HepG2 (cell line): ENCODE data around the gene WNT10A. TPM values are rescaled to one million over a fixed set of nuclear protein-coding genes. Genes with fewer than 3 reads are reported as not detected.

Experiments
- ATAC-seq: fragments of 200-7000 bp; cut with Tn5 transposase; 3 replicates; pipeline ENCODE4 v1.9.1; 2020; ENCODE audit warnings: mild to moderate bottlenecking, moderate library complexity
- BruUV-seq: library from RNA; stranded (reverse); fragments of 400-500 nt; replicated peaks from 2 replicates; lab custom pipeline; 2021; lab: Mats Ljungman, UMichigan
- CTCF ChIA-PET: fragments of 300-600 bp; formaldehyde crosslinking; extraction: SDS; loops from one replicate; lab custom pipeline; 2021; ENCODE audit warnings: low total read pairs, inconsistent platforms, low intra/inter-chr PET ratio; lab: Yijun Ruan, JAX
- POLR2A ChIA-PET: fragments of 350-600 bp; sonication (Branson Sonifier 250); formaldehyde crosslinking; loops from one replicate; lab custom pipeline; 2020; ENCODE audit warnings: antibody characterized with exemption, inconsistent platforms; lab: Yijun Ruan, JAX
- DNase-seq: peaks from one replicate; pipeline ENCODE4 v3.0.0-alpha.2; 2015; ENCODE audit warnings: low spot score
- FAIRE-seq: peaks from 3 replicates; lab custom pipeline; 2011; peaks lifted over from hg19 to GRCh38; lab: Jason Lieb, UNC
- H2AFZ ChIP-seq: one replicate; pipeline ENCODE4 v1.6.1; 2011; ENCODE audit warnings: low read length, inconsistent platforms
- H3K27ac ChIP-seq: fragments of 300-600 bp; 3 replicates; pipeline ENCODE4 v1.8.0; 2011; ENCODE audit warnings: mixed run types, mild to moderate bottlenecking, mixed read lengths, low read length, inconsistent platforms; ENCODE audit not compliant: insufficient read depth; ENCODE audit errors: extremely low read length
- H3K27me3 ChIP-seq, 2 experiments: fragments of 200-600 bp in 1 of 2; 2 replicates in 1 of 2; 3 replicates in 1 of 2; pipeline versions ENCODE4 v1.6.0 to v1.8.0; 2011; ENCODE audit warnings: low read length in 2 of 2, mild to moderate bottlenecking in 2 of 2, moderate library complexity in 2 of 2, inconsistent platforms in 1 of 2; ENCODE audit not compliant: insufficient read depth in 2 of 2, control insufficient read depth in 1 of 2
- H3K36me3 ChIP-seq, 2 experiments: fragments of 200-600 bp in 1 of 2; replicated peaks in 1 of 2; 2 replicates in 1 of 2; 3 replicates in 1 of 2; pipeline versions ENCODE4 v1.5.1 to v1.8.0; 2011; ENCODE audit warnings: low read length in 2 of 2, inconsistent platforms in 1 of 2; ENCODE audit not compliant: insufficient read depth in 2 of 2, control insufficient read depth in 1 of 2
- H3K4me1 ChIP-seq: 2 replicates; pipeline ENCODE4 v1.5.1; 2012; ENCODE audit warnings: low read length, inconsistent platforms; ENCODE audit not compliant: insufficient read depth
- H3K4me2 ChIP-seq: 2 replicates; pipeline ENCODE4 v1.6.0; 2011; ENCODE audit warnings: low read depth, low read length, inconsistent platforms
- H3K4me3 ChIP-seq, 3 experiments: fragments of 200-600 bp in 1 of 3; sonication (generic), shearing (Covaris generic) in 1 of 3; replicated peaks in 1 of 3; 2 replicates each; pipeline ENCODE4 v1.5.1; 2011 to 2016; ENCODE audit warnings: low read length in 3 of 3, inconsistent platforms in 2 of 3, low read depth in 2 of 3, mild to moderate bottlenecking in 2 of 3, control low read depth in 1 of 3, mixed read lengths in 1 of 3; ENCODE audit not compliant: insufficient read depth in 1 of 3
- H3K79me2 ChIP-seq: one replicate; pipeline ENCODE4 v1.6.1; 2011; ENCODE audit warnings: low read length, inconsistent platforms; ENCODE audit not compliant: insufficient read depth
- H3K9ac ChIP-seq: 2 replicates; pipeline ENCODE4 v1.6.0; 2011; ENCODE audit warnings: mild to moderate bottlenecking, low read depth, low read length, inconsistent platforms; ENCODE audit not compliant: insufficient read depth
- H3K9me3 ChIP-seq: 2 replicates; pipeline ENCODE4 v1.5.1; 2012; ENCODE audit warnings: mild to moderate bottlenecking, low read length
- H4K20me1 ChIP-seq: 2 replicates; pipeline ENCODE4 v1.6.0; 2011; ENCODE audit warnings: inconsistent platforms, mild to moderate bottlenecking, low read length, moderate library complexity; ENCODE audit not compliant: insufficient read depth
- ASH2L ChIP-seq: fragments of 300-600, 200-600 bp; sonication (generic); IDR thresholded peaks from 2 replicates; pipeline ENCODE4 v1.7.0; 2017; ENCODE audit warnings: low read depth, mild to moderate bottlenecking, moderate library complexity, mixed read lengths, low read length; ENCODE audit not compliant: insufficient read length
- EEA1 ChIP-seq: sonication (generic); formaldehyde crosslinking; IDR thresholded peaks from 2 replicates; pipeline ENCODE4 v1.5.1; 2020; ENCODE audit warnings: mild to moderate bottlenecking, missing genetic modification reagents, borderline replicate concordance
- MEIS2 ChIP-seq: sonication (generic); formaldehyde crosslinking; IDR thresholded peaks from 2 replicates; pipeline ENCODE4 v1.9.0; 2021; ENCODE audit warnings: mild to moderate bottlenecking, missing genetic modification reagents
- RAD21 ChIP-seq: fragments of 450-650 bp; formaldehyde crosslinking; IDR thresholded peaks from 2 replicates; pipeline ENCODE4 v1.5.0; 2020; ENCODE audit warnings: mild to moderate bottlenecking
- ZKSCAN8 ChIP-seq: IDR thresholded peaks from 2 replicates; pipeline ENCODE4 v1.6.1; 2016; ENCODE audit warnings: borderline replicate concordance, missing genetic modification reagents, missing compliant biosample characterization
- ZNF224 ChIP-seq: sonication (generic); formaldehyde crosslinking; IDR thresholded peaks from 2 replicates; pipeline ENCODE4 v1.5.0; 2020; ENCODE audit warnings: mild to moderate bottlenecking, missing genetic modification reagents
- ZNF329 ChIP-seq: sonication (generic); formaldehyde crosslinking; IDR thresholded peaks from 2 replicates; pipeline ENCODE4 v1.9.0; 2021; ENCODE audit warnings: low read depth, mild to moderate bottlenecking, missing genetic modification reagents
- ZNF484 ChIP-seq: sonication (generic); formaldehyde crosslinking; IDR thresholded peaks from 2 replicates; pipeline ENCODE4 v1.5.1; 2020; ENCODE audit warnings: mild to moderate bottlenecking, low read depth, missing genetic modification reagents, borderline replicate concordance
- ZSCAN22 ChIP-seq: sonication (generic); formaldehyde crosslinking; IDR thresholded peaks from 2 replicates; pipeline ENCODE4 v1.4.0; 2020; ENCODE audit warnings: mild to moderate bottlenecking, missing genetic modification reagents
- WGBS: methylation state at CpG from one replicate; pipeline ENCODE4 v1.1.6; 2017; ENCODE audit warnings: low lambda C conversion rate; 5-methylcytosine and 5-hydroxymethylcytosine counted together
- in situ Hi-C: cut with HindIII; loops from 2 replicates; pipeline ENCODE4 v1.10.0; 2017; ENCODE audit warnings: low pct_unique_long_range_greater_than_20kb; ENCODE audit not compliant: extremely low pct_ligation_motif_present
- intact Hi-C: fragments of 100-400 bp; cut with micrococcal nuclease; formaldehyde crosslinking; loops from one replicate; pipeline ENCODE4 v1.10.0; 2022; ENCODE audit not compliant: unreplicated experiment
- polyA plus RNA-seq, 8 experiments: library from polyadenylated mRNA; depleted of rRNA in 3 of 8; stranded (reverse) in 7 of 8; unstranded in 1 of 8; fragments of >200 nt; fragmentation: Illumina TruSeq in 4 of 8; extraction: Trizol in 4 of 8; gene quantifications; 2 replicates each; pipeline versions ENCODE4 v1.2.1 to v1.2.3, GENCODE V29; 2011 to 2016; ENCODE audit warnings: low read depth in 4 of 8, missing spikeins in 1 of 8, mixed read lengths in 1 of 8; ENCODE audit not compliant: insufficient read depth in 1 of 8
- total RNA-seq, 5 experiments: library from RNA; depleted of rRNA; stranded (reverse); fragments of >200 nt; fragmentation: Illumina TruSeq; extraction: Trizol; gene quantifications; 2 replicates each; pipeline ENCODE4 v1.2.3, GENCODE V29; 2016; ENCODE audit warnings: low read depth in 1 of 5
- TF ChIP-seq, protein P1 (sequence below): sonication (generic); formaldehyde crosslinking; IDR thresholded peaks from 2 replicates; pipeline ENCODE4 v1.4.0; 2020; ENCODE audit warnings: missing genetic modification reagents
- TF ChIP-seq, protein P2 (sequence below): sonication (generic); formaldehyde crosslinking; IDR thresholded peaks from 2 replicates; pipeline ENCODE4 v1.5.1; 2020; ENCODE audit warnings: missing genetic modification reagents, mild to moderate bottlenecking, borderline replicate concordance
- TF ChIP-seq, protein P3 (sequence below): sonication (generic); formaldehyde crosslinking; IDR thresholded peaks from 2 replicates; pipeline ENCODE4 v1.8.0; 2022; ENCODE audit warnings: missing genetic modification reagents, mild to moderate bottlenecking, moderate library complexity, borderline replicate concordance
- TF ChIP-seq, protein P4 (sequence below): sonication (generic); formaldehyde crosslinking; IDR thresholded peaks from 2 replicates; pipeline ENCODE4 v1.4.0; 2020; ENCODE audit warnings: missing genetic modification reagents, borderline replicate concordance

Gene WNT10A
- total and polyA plus RNA-seq, 2 of the 13 experiments (the other 11 are each of a cell fraction or from before 2014, with no cell fraction given) = 0.03 TPM; not detected in 1

DNA sequence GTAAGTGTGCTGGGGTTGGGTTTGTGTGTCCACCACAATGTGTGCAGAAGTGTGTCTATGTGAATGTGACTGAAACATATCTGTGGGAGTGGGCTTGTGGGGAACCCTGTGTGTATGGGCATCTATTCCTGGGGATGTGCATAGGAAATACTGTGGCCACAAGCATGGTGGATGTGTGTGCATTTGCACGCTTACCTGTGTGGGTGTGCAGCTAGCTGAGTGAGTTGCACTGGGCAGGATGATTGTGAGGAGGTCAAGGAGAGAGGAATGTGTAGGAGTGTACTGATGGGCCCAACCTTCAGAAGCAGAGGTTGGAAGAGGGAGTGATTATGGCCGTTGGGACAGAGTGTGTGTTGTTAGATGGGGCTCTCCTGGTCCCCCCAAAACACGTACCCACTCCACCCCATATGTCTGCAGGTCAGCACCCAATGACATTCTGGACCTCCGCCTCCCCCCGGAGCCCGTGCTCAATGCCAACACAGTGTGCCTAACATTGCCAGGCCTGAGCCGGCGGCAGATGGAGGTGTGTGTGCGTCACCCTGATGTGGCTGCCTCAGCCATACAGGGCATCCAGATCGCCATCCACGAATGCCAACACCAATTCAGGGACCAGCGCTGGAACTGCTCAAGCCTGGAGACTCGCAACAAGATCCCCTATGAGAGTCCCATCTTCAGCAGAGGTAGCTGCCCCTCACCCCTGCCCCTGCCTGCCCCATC, 1.2 kb downstream of the WNT10A start:
- Histone ChIP-seq H3K4me3 (no peak overlapping the region), H3K27me3 (peaks cover 36 to 92% of the 10 kb centered on the region in 2 experiments), H3K4me1 (peaks cover 14% of the 10 kb centered on the region), H3K4me2 (no peak overlapping the region), H3K9ac (no peak overlapping the region), H3K9me3 (no peaks in the 10 kb centered on the region), H3K79me2 (no peaks in the 10 kb centered on the region), H4K20me1 (peaks cover 5% of the 10 kb centered on the region; the same call in 1 of the 2 replicates), H2AFZ (no peak overlapping the region), H3K36me3 (no peaks in the 10 kb centered on the region), H3K27ac (no peak overlapping the region)
- WGBS = 41% methylated on average over 8 of the region's 13 CpGs
- no TSS peak for BruUV-seq
- intact Hi-C loops = no loop called here
- no peak for FAIRE-seq
- no peak for DNase-seq
- POLR2A ChIA-PET = no interaction called here
- no peak for ATAC-seq
- in situ Hi-C loops = no loop called here
- CTCF ChIA-PET = no interaction called here
- TF ChIP-seq MEIS2 (CRISPR knock-in tag) = no peak
- TF ChIP-seq, protein P1, sequence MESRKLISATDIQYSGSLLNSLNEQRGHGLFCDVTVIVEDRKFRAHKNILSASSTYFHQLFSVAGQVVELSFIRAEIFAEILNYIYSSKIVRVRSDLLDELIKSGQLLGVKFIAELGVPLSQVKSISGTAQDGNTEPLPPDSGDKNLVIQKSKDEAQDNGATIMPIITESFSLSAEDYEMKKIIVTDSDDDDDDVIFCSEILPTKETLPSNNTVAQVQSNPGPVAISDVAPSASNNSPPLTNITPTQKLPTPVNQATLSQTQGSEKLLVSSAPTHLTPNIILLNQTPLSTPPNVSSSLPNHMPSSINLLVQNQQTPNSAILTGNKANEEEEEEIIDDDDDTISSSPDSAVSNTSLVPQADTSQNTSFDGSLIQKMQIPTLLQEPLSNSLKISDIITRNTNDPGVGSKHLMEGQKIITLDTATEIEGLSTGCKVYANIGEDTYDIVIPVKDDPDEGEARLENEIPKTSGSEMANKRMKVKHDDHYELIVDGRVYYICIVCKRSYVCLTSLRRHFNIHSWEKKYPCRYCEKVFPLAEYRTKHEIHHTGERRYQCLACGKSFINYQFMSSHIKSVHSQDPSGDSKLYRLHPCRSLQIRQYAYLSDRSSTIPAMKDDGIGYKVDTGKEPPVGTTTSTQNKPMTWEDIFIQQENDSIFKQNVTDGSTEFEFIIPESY (CRISPR knock-in tag) = no peak
- TF ChIP-seq EEA1 (CRISPR knock-in tag) = no peak
- no peak for TF ChIP-seq ZNF484 (CRISPR knock-in tag)
- TF ChIP-seq ZNF329 (CRISPR knock-in tag) = no peak
- no peak for TF ChIP-seq ZKSCAN8 (CRISPR knock-in tag)
- TF ChIP-seq, protein P2, sequence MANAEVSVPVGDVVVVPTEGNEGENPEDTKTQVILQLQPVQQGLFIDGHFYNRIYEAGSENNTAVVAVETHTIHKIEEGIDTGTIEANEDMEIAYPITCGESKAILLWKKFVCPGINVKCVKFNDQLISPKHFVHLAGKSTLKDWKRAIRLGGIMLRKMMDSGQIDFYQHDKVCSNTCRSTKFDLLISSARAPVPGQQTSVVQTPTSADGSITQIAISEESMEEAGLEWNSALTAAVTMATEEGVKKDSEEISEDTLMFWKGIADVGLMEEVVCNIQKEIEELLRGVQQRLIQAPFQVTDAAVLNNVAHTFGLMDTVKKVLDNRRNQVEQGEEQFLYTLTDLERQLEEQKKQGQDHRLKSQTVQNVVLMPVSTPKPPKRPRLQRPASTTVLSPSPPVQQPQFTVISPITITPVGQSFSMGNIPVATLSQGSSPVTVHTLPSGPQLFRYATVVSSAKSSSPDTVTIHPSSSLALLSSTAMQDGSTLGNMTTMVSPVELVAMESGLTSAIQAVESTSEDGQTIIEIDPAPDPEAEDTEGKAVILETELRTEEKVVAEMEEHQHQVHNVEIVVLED (CRISPR knock-in tag) = no peak
- TF ChIP-seq, protein P3, sequence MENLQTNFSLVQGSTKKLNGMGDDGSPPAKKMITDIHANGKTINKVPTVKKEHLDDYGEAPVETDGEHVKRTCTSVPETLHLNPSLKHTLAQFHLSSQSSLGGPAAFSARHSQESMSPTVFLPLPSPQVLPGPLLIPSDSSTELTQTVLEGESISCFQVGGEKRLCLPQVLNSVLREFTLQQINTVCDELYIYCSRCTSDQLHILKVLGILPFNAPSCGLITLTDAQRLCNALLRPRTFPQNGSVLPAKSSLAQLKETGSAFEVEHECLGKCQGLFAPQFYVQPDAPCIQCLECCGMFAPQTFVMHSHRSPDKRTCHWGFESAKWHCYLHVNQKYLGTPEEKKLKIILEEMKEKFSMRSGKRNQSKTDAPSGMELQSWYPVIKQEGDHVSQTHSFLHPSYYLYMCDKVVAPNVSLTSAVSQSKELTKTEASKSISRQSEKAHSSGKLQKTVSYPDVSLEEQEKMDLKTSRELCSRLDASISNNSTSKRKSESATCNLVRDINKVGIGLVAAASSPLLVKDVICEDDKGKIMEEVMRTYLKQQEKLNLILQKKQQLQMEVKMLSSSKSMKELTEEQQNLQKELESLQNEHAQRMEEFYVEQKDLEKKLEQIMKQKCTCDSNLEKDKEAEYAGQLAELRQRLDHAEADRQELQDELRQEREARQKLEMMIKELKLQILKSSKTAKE (CRISPR knock-in tag) = no peak
- TF ChIP-seq RAD21 (CRISPR knock-in tag) = no peak
- TF ChIP-seq ZNF224 (CRISPR knock-in tag) = no peak
- TF ChIP-seq ASH2L = no peak
- no peak for TF ChIP-seq ZSCAN22
- TF ChIP-seq, protein P4, sequence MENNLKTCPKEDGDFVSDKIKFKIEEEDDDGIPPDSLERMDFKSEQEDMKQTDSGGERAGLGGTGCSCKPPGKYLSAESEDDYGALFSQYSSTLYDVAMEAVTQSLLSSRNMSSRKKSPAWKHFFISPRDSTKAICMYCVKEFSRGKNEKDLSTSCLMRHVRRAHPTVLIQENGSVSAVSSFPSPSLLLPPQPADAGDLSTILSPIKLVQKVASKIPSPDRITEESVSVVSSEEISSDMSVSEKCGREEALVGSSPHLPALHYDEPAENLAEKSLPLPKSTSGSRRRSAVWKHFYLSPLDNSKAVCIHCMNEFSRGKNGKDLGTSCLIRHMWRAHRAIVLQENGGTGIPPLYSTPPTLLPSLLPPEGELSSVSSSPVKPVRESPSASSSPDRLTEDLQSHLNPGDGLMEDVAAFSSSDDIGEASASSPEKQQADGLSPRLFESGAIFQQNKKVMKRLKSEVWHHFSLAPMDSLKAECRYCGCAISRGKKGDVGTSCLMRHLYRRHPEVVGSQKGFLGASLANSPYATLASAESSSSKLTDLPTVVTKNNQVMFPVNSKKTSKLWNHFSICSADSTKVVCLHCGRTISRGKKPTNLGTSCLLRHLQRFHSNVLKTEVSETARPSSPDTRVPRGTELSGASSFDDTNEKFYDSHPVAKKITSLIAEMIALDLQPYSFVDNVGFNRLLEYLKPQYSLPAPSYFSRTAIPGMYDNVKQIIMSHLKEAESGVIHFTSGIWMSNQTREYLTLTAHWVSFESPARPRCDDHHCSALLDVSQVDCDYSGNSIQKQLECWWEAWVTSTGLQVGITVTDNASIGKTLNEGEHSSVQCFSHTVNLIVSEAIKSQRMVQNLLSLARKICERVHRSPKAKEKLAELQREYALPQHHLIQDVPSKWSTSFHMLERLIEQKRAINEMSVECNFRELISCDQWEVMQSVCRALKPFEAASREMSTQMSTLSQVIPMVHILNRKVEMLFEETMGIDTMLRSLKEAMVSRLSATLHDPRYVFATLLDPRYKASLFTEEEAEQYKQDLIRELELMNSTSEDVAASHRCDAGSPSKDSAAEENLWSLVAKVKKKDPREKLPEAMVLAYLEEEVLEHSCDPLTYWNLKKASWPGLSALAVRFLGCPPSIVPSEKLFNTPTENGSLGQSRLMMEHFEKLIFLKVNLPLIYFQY (CRISPR knock-in tag) = no peak
